HG02759 (cell line): ENCODE results near the gene COL7A1.
"Not testable (repeated sequence)": the region's sequence is repeated elsewhere in the genome, so short reads cannot be mapped to it uniquely, and the experiment has no call there.

Source experiments
- ATAC-seq: cut with Tn5 transposase; IDR thresholded peaks from one replicate; pipeline ENCODE4 v1.9.1; 2021; ENCODE audit warnings: mild to moderate bottlenecking, moderate library complexity; ENCODE audit not compliant: unreplicated experiment

COL7A1 gene

GRCh38 chr3:48546203-48546829, 48.8 kb downstream of the COL7A1 start:
- ATAC-seq: no peak

- ATAC-seq: no peak
These were observed 51.0 kb downstream of the COL7A1 start for GRCh38 chr3:48544141-48544540.

GRCh38 chr3:48543271-48543866, 51.8 kb downstream of the COL7A1 start:
- ATAC-seq: no peak

- ATAC-seq: no peak
These were observed 56.7 kb downstream of the COL7A1 start for GRCh38 chr3:48538451-48538850.

GRCh38 chr3:48536785-48537184, 58.3 kb downstream of the COL7A1 start:
- ATAC-seq: no peak

DNA sequence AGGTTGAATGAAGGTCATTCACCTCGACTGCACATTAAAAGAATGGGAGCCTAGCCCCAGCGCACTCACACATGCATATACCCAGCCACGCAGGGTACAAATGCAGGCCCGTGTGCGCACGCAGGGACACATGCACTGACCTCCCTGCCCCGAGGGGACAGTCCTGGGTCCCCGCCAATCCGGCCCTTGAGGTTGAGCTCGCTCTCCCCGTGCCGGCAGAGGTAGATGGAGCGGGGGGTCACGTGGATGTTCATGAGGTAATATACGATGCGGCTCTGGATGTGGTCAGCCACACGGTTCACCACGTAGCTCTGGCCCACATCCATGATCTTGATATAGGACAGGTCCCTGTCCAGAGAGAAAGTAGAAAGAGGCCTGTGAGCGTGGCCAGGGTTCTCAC, 59.0 kb downstream of the COL7A1 start:
- no peak for ATAC-seq

DNA sequence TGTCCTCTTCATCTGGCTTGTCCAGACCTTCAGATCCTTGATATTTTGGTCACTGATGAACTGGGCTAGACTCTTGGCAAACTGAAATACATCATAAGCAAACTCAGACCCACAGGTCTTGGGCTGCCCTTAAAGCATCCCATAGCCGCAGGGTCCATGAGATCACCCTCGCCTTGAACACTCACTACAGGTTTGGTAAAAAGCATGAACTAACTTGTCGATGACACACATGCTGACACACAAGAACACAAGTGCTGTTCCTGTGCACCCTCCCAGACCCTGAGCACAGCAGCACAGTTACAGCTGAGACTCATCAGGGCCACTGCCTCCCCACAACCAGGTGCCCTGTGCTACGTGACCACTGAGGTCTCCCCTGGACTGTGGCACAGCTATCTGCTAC, 59.6 kb downstream of the COL7A1 start:
- no peak for ATAC-seq

DNA sequence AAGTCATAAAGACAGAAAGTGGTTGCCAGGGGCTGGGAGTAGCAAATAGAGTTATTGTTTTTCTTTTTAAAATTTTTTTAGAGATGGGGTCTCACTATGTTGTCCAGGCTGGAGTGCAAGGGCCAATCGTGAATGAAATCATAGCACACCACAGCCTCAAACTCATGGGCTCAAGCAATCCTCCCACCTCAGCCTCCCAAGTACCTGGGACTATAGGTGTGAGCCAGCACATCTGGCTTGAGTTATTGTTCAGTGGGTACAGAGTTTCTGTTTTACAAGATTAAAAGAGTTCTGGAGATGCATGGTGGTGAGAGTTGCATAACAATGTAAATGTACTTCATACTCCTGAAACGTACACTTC, 62.2 kb downstream of the COL7A1 start:
- no peak for ATAC-seq

- no peak for ATAC-seq
These were observed 62.7 kb downstream of the COL7A1 start for GRCh38 chr3:48532271-48532976.

- ATAC-seq: not testable (repeated sequence)
These were observed 64.4 kb downstream of the COL7A1 start for GRCh38 chr3:48530701-48531100.

GRCh38 chr3:48528754-48529153, 66.4 kb downstream of the COL7A1 start:
- ATAC-seq: no peak

- ATAC-seq: no peak
These were observed 67.1 kb downstream of the COL7A1 start for GRCh38 chr3:48528048-48528447.

DNA sequence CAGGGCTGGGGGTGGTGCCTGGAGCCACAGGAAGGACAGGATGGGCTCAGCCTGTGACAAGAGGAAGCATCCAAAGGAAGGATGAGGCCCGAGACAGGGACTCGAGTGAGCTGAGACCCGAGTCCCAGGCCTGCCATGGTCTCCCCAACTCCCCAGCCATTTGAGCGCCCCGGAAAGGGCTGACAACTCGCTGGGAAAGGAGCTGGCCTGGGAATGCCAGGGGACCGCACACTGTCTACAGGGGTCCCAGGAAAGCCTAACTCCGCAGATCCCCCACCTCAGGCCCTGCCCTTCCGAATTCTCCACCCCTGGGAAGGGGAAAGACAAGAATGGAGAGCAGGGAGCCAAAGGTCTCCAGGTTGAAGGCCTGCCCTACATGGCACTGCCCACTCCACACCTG, 70.2 kb downstream of the COL7A1 start:
- ATAC-seq: no peak

GRCh38 chr3:48521635-48522034, 73.5 kb downstream of the COL7A1 start:
- ATAC-seq: no peak

- ATAC-seq: no peak
These were observed 75.9 kb downstream of the COL7A1 start for GRCh38 chr3:48519277-48519643.

DNA sequence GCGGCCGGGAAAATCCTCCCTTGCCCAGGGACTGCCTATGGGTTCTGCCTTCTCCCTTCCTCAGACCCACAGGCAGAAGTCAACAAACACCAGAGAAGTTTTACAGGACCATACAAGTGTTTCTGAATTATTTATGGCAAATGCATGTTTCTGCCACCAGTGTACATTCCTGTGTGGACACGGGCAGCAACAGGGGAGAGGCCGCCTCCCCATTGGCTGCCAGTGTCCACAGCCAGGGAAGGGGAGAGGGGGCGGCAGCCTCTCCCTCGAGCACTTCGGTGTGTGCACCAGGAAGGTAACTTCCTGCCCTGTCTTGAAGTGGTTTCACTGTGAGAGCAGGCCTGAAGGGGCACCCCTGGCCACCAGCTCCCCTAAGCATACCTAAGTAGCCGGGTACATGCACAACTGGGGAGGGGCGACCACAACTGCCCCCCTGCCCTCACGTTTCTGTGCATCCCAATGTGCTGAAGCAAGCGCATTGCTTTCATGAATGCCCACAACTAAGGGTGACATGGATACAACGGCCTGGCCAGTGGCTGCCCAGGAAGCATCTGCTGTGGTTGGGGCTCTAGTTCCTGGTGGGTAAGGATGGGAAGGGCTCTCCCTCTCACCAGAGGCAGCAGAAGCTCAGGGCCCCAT, 76.4 kb downstream of the COL7A1 start:
- no peak for ATAC-seq

DNA sequence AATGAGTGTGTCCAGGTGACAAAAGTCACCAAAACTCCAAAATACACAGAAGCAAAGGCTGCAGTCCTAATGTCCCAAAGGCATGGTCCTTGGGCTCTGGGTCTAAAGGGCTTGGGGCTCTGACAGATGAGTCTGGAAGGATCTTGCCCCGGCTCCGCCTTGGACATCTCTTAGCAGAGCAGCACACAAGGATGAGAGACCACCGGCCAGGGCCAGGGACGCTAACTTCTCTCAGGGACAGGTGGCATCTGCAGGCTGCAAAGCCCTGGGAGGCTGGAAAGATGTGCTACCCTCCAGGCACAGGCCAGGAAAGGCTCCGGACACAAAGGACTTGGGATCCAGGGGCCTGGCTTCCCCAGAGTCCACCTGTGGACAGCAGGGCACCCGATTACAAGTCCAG, 77.1 kb downstream of the COL7A1 start:
- no peak for ATAC-seq

DNA sequence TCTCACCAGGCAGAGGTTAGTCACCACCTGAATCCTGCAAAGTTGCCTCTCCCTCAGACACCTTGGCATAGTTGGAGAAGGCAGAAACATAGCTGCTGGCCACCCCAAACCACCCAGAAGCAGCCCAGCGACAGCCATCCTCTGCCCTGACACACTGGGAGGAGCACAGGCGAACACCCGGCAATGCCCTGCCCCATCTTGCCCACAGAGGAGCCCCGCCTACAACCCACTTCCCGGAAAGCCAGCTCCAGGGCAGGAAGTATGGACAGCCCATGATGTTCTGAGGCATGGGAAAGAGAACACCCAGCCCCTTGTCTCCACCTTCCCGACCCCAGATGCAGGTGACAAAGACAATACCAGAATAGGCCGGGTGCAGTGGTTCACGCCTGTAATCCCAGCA, 78.6 kb downstream of the COL7A1 start:
- ATAC-seq: no peak

DNA sequence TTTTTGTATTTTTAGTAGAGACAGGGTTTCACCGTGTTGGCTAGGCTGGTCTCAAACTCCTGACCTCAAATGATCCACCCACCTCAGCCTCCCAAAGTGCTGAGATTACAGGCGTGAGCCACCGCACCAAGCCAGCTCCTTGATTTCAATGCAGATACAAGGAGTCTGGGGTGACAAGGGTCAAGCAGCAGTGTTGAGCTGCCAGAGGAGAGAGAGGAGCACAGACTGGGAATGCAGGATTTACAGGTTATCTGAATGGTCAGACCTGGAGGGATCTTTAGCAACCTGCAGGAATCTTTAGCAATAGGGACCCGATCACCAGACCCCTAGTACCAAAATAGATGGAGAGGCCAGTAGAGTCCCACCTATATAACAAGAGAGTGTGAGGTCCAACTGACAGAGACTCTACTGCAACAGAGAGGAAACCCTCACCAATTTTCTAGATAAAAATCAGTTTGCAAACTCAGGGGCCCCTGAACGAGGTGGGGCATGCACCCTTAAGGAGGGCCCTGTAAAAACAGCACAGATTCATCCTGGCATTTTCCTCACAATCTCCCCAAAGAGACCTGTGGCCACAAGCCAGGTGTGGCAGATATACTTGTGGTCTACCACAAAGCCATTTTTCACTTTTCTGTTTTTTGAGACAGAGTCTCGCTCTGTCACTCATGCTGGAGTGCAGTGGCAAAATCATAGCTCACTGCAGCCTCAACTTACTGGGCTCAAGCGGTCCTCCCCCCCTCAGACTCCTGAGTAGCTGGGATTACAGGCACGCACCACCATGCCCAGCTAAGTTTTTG, 80.5 kb downstream of the COL7A1 start:
- ATAC-seq: no peak
